Tibial nerve (tissue), 4 donors: ENCODE results near the gene RNU6-7.

ENCODE experiments used
- EP300 ChIP-seq, 2 donors: sonication (generic); formaldehyde crosslinking; IDR thresholded peaks; one replicate each; pipeline ENCODE4 v1.6.1; 2017; ENCODE audit warnings: antibody characterized with exemption in 2 of 2, mild to moderate bottlenecking in 1 of 2
- POLR2A ChIP-seq, 2 donors: fragments of 450-650 bp; IDR thresholded peaks; one replicate each; pipeline ENCODE4 v1.6.1; 2017; ENCODE audit warnings: antibody characterized with exemption in 2 of 2, mild to moderate bottlenecking in 2 of 2, moderate library complexity in 2 of 2
- TF ChIP-seq, protein P1 (sequence below), 5 experiments: fragments of 200-600 bp in 3 of 5; fragments of 450-650 bp in 2 of 5; sonication (generic) in 3 of 5; IDR thresholded peaks; one replicate each; pipeline ENCODE4 v1.5.1; 2016 to 2019; ENCODE audit warnings: antibody characterized with exemption in 5 of 5, mild to moderate bottlenecking in 3 of 5, moderate library complexity in 2 of 5

GRCh38 chr14:32201193-32201815, 541 bp upstream of the RNU6-7 start:
- TF ChIP-seq, protein P1, sequence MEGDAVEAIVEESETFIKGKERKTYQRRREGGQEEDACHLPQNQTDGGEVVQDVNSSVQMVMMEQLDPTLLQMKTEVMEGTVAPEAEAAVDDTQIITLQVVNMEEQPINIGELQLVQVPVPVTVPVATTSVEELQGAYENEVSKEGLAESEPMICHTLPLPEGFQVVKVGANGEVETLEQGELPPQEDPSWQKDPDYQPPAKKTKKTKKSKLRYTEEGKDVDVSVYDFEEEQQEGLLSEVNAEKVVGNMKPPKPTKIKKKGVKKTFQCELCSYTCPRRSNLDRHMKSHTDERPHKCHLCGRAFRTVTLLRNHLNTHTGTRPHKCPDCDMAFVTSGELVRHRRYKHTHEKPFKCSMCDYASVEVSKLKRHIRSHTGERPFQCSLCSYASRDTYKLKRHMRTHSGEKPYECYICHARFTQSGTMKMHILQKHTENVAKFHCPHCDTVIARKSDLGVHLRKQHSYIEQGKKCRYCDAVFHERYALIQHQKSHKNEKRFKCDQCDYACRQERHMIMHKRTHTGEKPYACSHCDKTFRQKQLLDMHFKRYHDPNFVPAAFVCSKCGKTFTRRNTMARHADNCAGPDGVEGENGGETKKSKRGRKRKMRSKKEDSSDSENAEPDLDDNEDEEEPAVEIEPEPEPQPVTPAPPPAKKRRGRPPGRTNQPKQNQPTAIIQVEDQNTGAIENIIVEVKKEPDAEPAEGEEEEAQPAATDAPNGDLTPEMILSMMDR (IDR thresholded peaks at IDR 0.05) = no peak
- TF ChIP-seq POLR2A (IDR thresholded peaks at IDR 0.05) (no peak), EP300 (IDR thresholded peaks at IDR 0.05) (peak in 1 of 2 donors; percentile 46)
